Measurements from ENCODE around the gene SNRPA1. TPM values are rescaled to one million over a fixed set of nuclear protein-coding genes. Genes with fewer than 3 reads are reported as not detected.

The SNRPA1 gene
- total RNA-seq, 1 donor from 2014 or later: 79.5 TPM

DNA sequence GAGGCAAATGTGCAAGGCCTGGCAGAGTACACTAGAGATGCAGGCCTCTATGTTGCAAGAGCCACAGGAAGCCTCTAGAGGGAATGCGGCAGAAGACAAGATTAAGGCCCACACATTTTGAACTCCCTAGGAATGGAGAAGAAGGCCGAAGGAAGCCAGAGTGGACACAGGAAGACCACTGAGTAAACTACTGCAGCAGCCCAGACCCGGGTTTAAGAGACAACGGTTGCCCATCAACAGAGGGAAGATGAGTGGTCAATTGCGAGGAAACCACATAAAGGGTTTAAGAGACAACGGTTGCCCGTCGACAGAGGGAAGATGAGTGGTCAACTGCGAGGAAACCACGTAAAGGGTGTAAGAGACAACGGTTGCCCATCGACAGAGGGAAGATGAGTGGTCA lies 57.8 kb downstream of the SNRPA1 start:
- peaks cover 2% of the 10 kb centered on the region for H3K4me1 ChIP-seq (ENCODE audit: insufficient read depth, low read length)
- peaks cover 13% of the 10 kb centered on the region for H3K36me3 ChIP-seq (ENCODE audit: insufficient read depth, low read length)
- H4K20me1 ChIP-seq (ENCODE audit: insufficient read depth, low read length): peaks cover 90% of the 10 kb centered on the region
- Mint-ChIP-seq H3K9me3 (ENCODE audit: unreplicated experiment) (no peaks in the 10 kb centered on the region), H3K36me3 (ENCODE audit: low read depth, unreplicated experiment) (peaks cover 8% of the 10 kb centered on the region), H3K27ac (ENCODE audit: unreplicated experiment) (no peak overlapping the region), H3K27me3 (ENCODE audit: low read depth, unreplicated experiment) (no peaks in the 10 kb centered on the region), H3K4me3 (ENCODE audit: unreplicated experiment) (no peak overlapping the region), H3K4me1 (ENCODE audit: low read depth, unreplicated experiment) (peaks cover 7% of the 10 kb centered on the region)
- H3K27me3 ChIP-seq (ENCODE audit: insufficient read depth, low read length): no peaks in the 10 kb centered on the region
- H3K79me2 ChIP-seq (ENCODE audit: insufficient read depth, low read length): peaks cover 99% of the 10 kb centered on the region
- FAIRE-seq (no peak), DNase-seq (ENCODE audit: low read depth) (no peak)
- no peak overlapping the region for H3K27ac ChIP-seq (ENCODE audit: low read depth, low read length)
- H3K9me3 ChIP-seq (ENCODE audit: insufficient read depth, low read depth, low read length): no peaks in the 10 kb centered on the region
- no peak overlapping the region for H2AFZ ChIP-seq (ENCODE audit: low read depth, low read length)
- TF ChIP-seq, protein P1, sequence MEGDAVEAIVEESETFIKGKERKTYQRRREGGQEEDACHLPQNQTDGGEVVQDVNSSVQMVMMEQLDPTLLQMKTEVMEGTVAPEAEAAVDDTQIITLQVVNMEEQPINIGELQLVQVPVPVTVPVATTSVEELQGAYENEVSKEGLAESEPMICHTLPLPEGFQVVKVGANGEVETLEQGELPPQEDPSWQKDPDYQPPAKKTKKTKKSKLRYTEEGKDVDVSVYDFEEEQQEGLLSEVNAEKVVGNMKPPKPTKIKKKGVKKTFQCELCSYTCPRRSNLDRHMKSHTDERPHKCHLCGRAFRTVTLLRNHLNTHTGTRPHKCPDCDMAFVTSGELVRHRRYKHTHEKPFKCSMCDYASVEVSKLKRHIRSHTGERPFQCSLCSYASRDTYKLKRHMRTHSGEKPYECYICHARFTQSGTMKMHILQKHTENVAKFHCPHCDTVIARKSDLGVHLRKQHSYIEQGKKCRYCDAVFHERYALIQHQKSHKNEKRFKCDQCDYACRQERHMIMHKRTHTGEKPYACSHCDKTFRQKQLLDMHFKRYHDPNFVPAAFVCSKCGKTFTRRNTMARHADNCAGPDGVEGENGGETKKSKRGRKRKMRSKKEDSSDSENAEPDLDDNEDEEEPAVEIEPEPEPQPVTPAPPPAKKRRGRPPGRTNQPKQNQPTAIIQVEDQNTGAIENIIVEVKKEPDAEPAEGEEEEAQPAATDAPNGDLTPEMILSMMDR (IDR thresholded peaks at IDR 0.05; ENCODE audit: insufficient read depth, low read depth, low read length): no peak
- TF ChIP-seq EZH2 (IDR thresholded peaks at IDR 0.05; ENCODE audit: insufficient read depth, low read length): no peak
- H3K9ac ChIP-seq (ENCODE audit: low read length): no peak overlapping the region
- no peak overlapping the region for H3K4me2 ChIP-seq (ENCODE audit: low read length)
- no peak overlapping the region for H3K4me3 ChIP-seq (ENCODE audit: insufficient read depth, low read depth, low read length)

DNA sequence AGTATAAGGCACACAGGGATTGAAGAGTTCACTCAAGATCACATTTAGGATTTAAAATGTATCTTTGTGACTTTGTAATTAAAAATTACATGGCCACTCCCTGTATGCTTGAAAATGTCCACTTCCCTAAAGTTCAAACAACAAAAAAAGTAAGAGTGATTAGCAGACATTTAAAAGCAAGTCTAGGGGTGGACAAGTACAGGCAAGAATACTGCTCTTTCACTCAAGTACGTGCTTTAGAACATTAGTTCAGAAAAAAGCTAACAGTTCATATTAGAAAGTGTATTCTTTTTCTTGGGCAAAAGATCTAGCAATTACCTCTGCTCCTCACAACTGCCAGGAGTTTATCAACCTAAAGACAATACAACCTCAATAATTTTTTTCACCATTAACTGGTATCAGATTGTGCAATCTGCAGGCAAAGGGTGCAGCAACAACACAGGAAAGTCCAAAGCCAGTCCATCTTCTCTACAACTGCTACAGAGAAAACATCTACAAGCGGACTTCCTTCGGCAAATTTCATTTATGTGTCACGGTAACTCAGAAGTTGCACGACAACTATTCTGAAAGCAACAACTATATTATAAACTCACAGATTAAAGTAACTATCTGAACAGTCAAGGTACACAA lies 61.3 kb downstream of the SNRPA1 start:
- H3K9ac ChIP-seq (ENCODE audit: low read length): no peak overlapping the region
- H3K27ac Mint-ChIP-seq (ENCODE audit: unreplicated experiment): no peak overlapping the region
- FAIRE-seq: no peak

DNA sequence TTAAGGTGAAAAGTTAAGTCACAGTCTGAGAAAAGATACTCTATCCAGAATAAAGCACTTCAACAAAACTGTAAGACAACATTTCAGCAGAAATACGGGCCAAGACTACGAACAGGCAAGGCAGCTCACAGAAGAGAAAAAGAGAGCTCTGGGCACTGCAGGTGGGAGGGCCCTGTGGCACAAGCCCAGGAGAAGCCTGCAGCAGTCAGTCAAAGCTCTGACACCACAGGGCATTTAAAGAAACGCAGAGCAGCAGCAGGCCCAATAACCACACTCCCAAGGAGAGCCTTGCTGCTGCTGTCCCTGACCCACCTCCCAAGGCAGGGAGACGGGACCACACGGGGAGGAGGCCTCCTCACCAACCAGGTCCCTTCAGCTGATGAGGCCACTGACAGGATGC lies 62.4 kb downstream of the SNRPA1 start:
- H3K4me3 Mint-ChIP-seq (ENCODE audit: unreplicated experiment): no peak overlapping the region
- FAIRE-seq (no peak), DNase-seq (ENCODE audit: low read depth) (no peak)
- no peak overlapping the region for H3K4me3 ChIP-seq (ENCODE audit: insufficient read depth, low read depth, low read length)
- H3K36me3 Mint-ChIP-seq (ENCODE audit: low read depth, unreplicated experiment): peaks cover 17% of the 10 kb centered on the region
- H4K20me1 ChIP-seq (ENCODE audit: insufficient read depth, low read length): peaks cover 89% of the 10 kb centered on the region
- H3K36me3 ChIP-seq (ENCODE audit: insufficient read depth, low read length): peaks cover 18% of the 10 kb centered on the region
- H2AFZ ChIP-seq (ENCODE audit: low read depth, low read length): no peak overlapping the region
- no peak overlapping the region for H3K27ac Mint-ChIP-seq (ENCODE audit: unreplicated experiment)
- H3K4me1 ChIP-seq (ENCODE audit: insufficient read depth, low read length): no peaks in the 10 kb centered on the region
- no peak for TF ChIP-seq EZH2 (IDR thresholded peaks at IDR 0.05; ENCODE audit: insufficient read depth, low read length)
- TF ChIP-seq, protein P1 (IDR thresholded peaks at IDR 0.05; ENCODE audit: insufficient read depth, low read depth, low read length): no peak
- H3K9ac ChIP-seq (ENCODE audit: low read length): no peak overlapping the region
- H3K27ac ChIP-seq (ENCODE audit: low read depth, low read length): no peak overlapping the region
- no peak overlapping the region for H3K4me2 ChIP-seq (ENCODE audit: low read length)
- peaks cover 1% of the 10 kb centered on the region for H3K4me1 Mint-ChIP-seq (ENCODE audit: low read depth, unreplicated experiment)
- no peaks in the 10 kb centered on the region for H3K27me3 Mint-ChIP-seq (ENCODE audit: low read depth, unreplicated experiment)
- peaks cover 99% of the 10 kb centered on the region for H3K79me2 ChIP-seq (ENCODE audit: insufficient read depth, low read length)
- H3K27me3 ChIP-seq (ENCODE audit: insufficient read depth, low read length): no peaks in the 10 kb centered on the region
- no peaks in the 10 kb centered on the region for H3K9me3 Mint-ChIP-seq (ENCODE audit: unreplicated experiment)
- no peaks in the 10 kb centered on the region for H3K9me3 ChIP-seq (ENCODE audit: insufficient read depth, low read depth, low read length)

More for the DNA sequence above, 61.3 kb downstream of the SNRPA1 start:
- Mint-ChIP-seq H3K4me1 (ENCODE audit: low read depth, unreplicated experiment) (peaks cover 3% of the 10 kb centered on the region), H3K27me3 (ENCODE audit: low read depth, unreplicated experiment) (no peaks in the 10 kb centered on the region), H3K9me3 (ENCODE audit: unreplicated experiment) (no peaks in the 10 kb centered on the region), H3K36me3 (ENCODE audit: low read depth, unreplicated experiment) (peaks cover 17% of the 10 kb centered on the region), H3K4me3 (ENCODE audit: unreplicated experiment) (no peak overlapping the region)
- DNase-seq (ENCODE audit: low read depth): no peak
- Histone ChIP-seq H3K9me3 (ENCODE audit: insufficient read depth, low read depth, low read length) (no peaks in the 10 kb centered on the region), H3K27ac (ENCODE audit: low read depth, low read length) (no peak overlapping the region), H3K79me2 (ENCODE audit: insufficient read depth, low read length) (peaks cover 99% of the 10 kb centered on the region), H3K36me3 (ENCODE audit: insufficient read depth, low read length) (peaks cover 18% of the 10 kb centered on the region), H3K4me1 (ENCODE audit: insufficient read depth, low read length) (no peaks in the 10 kb centered on the region), H2AFZ (ENCODE audit: low read depth, low read length) (no peak overlapping the region), H4K20me1 (ENCODE audit: insufficient read depth, low read length) (peaks cover 87% of the 10 kb centered on the region), H3K27me3 (ENCODE audit: insufficient read depth, low read length) (no peaks in the 10 kb centered on the region), H3K4me2 (ENCODE audit: low read length) (no peak overlapping the region), H3K4me3 (ENCODE audit: insufficient read depth, low read depth, low read length) (no peak overlapping the region)
- no peak for TF ChIP-seq EZH2 (IDR thresholded peaks at IDR 0.05; ENCODE audit: insufficient read depth, low read length)
- TF ChIP-seq, protein P1 (IDR thresholded peaks at IDR 0.05; ENCODE audit: insufficient read depth, low read depth, low read length): no peak

Data from astrocyte (in vitro differentiated cells and primary cell).